HEK293T (cell line): ENCODE data around the gene MYO1A.
"Not testable (repeated sequence)": the region's sequence is repeated elsewhere in the genome, so short reads cannot be mapped to it uniquely, and the experiment has no call there.

ENCODE experiments used
- CTCF ChIA-PET: fragments of 350-600 bp; formaldehyde crosslinking; extraction: SDS; loops from one replicate; lab custom pipeline; 2021; ENCODE audit warnings: antibody characterized with exemption, inconsistent platforms; lab: Yijun Ruan, JAX
- POLR2A ChIA-PET: fragments of 350-600 bp; formaldehyde crosslinking; extraction: SDS; loops from one replicate; lab custom pipeline; 2020; ENCODE audit warnings: antibody characterized with exemption, inconsistent platforms; lab: Yijun Ruan, JAX
- DNase-seq: peaks from one replicate; pipeline ENCODE4 v3.0.0; 2012; ENCODE audit warnings: mixed read lengths; ENCODE audit errors: extremely low spot score
- ARNT ChIP-seq: fragments of 450-650 bp; IDR thresholded peaks from 2 replicates; pipeline ENCODE4 v1.6.1; 2017; ENCODE audit warnings: mild to moderate bottlenecking
- BHLHE40 ChIP-seq: fragments of 450-650 bp; IDR thresholded peaks from 2 replicates; pipeline ENCODE4 v1.6.1; 2016; ENCODE audit warnings: mild to moderate bottlenecking, moderate library complexity, borderline replicate concordance
- CTBP1 ChIP-seq: fragments of 450-650 bp; IDR thresholded peaks from 2 replicates; pipeline ENCODE4 v1.6.1; 2016; ENCODE audit warnings: borderline replicate concordance
- ELF4 ChIP-seq: fragments of 450-650 bp; IDR thresholded peaks from 2 replicates; pipeline ENCODE4 v1.6.1; 2017; ENCODE audit warnings: antibody characterized with exemption
- FOXA1 ChIP-seq: fragments of 450-650 bp; IDR thresholded peaks from 2 replicates; pipeline ENCODE4 v1.6.1; 2016; ENCODE audit warnings: mild to moderate bottlenecking
- FOXK2 ChIP-seq: fragments of 450-650 bp; IDR thresholded peaks from 2 replicates; pipeline ENCODE4 v1.6.1; 2016; ENCODE audit warnings: mild to moderate bottlenecking
- FOXM1 ChIP-seq: fragments of 450-650 bp; IDR thresholded peaks from 2 replicates; pipeline ENCODE4 v1.6.1; 2017; ENCODE audit warnings: mild to moderate bottlenecking, borderline replicate concordance
- HDGF ChIP-seq: fragments of 450-650 bp; IDR thresholded peaks from 2 replicates; pipeline ENCODE4 v1.6.1; 2017; ENCODE audit warnings: antibody characterized with exemption, borderline replicate concordance
- L3MBTL2 ChIP-seq: fragments of 450-650 bp; conservative IDR thresholded peaks from 2 replicates; pipeline ENCODE4 v1.6.1; 2016; ENCODE audit warnings: mild to moderate bottlenecking
- LEF1 ChIP-seq: fragments of 450-650 bp; IDR thresholded peaks from 2 replicates; pipeline ENCODE4 v1.6.1; 2017; ENCODE audit warnings: mild to moderate bottlenecking, borderline replicate concordance
- NFRKB ChIP-seq: fragments of 450-650 bp; IDR thresholded peaks from 2 replicates; pipeline ENCODE4 v1.6.1; 2016; ENCODE audit warnings: mild to moderate bottlenecking, moderate library complexity
- PKNOX1 ChIP-seq: fragments of 450-650 bp; IDR thresholded peaks from 2 replicates; pipeline ENCODE4 v1.6.1; 2016
- SP1 ChIP-seq: fragments of 450-650 bp; IDR thresholded peaks from 2 replicates; pipeline ENCODE4 v1.6.1; 2017
- SUZ12 ChIP-seq: fragments of 450-650 bp; IDR thresholded peaks from 2 replicates; pipeline ENCODE4 v1.6.1; 2016; ENCODE audit warnings: mild to moderate bottlenecking
- TARDBP ChIP-seq: fragments of 450-650 bp; IDR thresholded peaks from 2 replicates; pipeline ENCODE4 v1.6.1; 2016
- ZNF384 ChIP-seq: fragments of 450-650 bp; IDR thresholded peaks from 2 replicates; pipeline ENCODE4 v1.6.1; 2016

MYO1A gene

GRCh38 chr12:57027805-57028153, 22.1 kb downstream of the MYO1A start:
- ChIA-PET CTCF (interaction anchor here (0.9 to 1.3 kb wide), 2 partner anchors 19 to 66 kb away, joined by 4 to 5 read pairs; no protein-coding TSS in a partner anchor), POLR2A (interaction anchor here (1.1 to 1.3 kb wide), 2 partner anchors 13 to 84 kb away, joined by 3 to 5 read pairs; no protein-coding TSS in a partner anchor)
- no peak for DNase-seq
- TF ChIP-seq BHLHE40, result no peak
- no peak for TF ChIP-seq FOXM1
- TF ChIP-seq HDGF, result no peak
- TF ChIP-seq ELF4, result no peak
- TF ChIP-seq LEF1, result no peak
- TF ChIP-seq ARNT, result no peak
- TF ChIP-seq L3MBTL2, result no peak
- no peak for TF ChIP-seq FOXK2
- TF ChIP-seq TARDBP, result no peak
- TF ChIP-seq FOXA1, result no peak
- no peak for TF ChIP-seq SP1
- TF ChIP-seq ZNF384, result no peak
- no peak for TF ChIP-seq NFRKB
- TF ChIP-seq SUZ12, result no peak
- TF ChIP-seq CTBP1, result no peak
- TF ChIP-seq PKNOX1, result no peak

- DNase-seq, result no peak
- TF ChIP-seq ARNT (no peak), NFRKB (no peak), FOXM1 (no peak), ZNF384 (no peak), BHLHE40 (no peak), FOXA1 (no peak), ELF4 (no peak), HDGF (no peak), L3MBTL2 (no peak), TARDBP (no peak), SP1 (no peak), PKNOX1 (no peak), FOXK2 (no peak)
- ChIA-PET POLR2A (interaction anchor here (1.3 kb wide), 1 partner anchor 85 kb away, joined by 5 read pairs; no protein-coding TSS in a partner anchor), CTCF (interaction anchor here (0.9 to 1.3 kb wide), 2 partner anchors 18 to 66 kb away, joined by 4 to 5 read pairs; no protein-coding TSS in a partner anchor)
Measured at GRCh38 chr12:57027011-57027804, 22.7 kb downstream of the MYO1A start.

GRCh38 chr12:57025196-57025595, 24.7 kb downstream of the MYO1A start:
- CTCF ChIA-PET, result no interaction called here
- no peak for DNase-seq
- POLR2A ChIA-PET, result no interaction called here
- TF ChIP-seq LEF1 (no peak), ELF4 (no peak), CTBP1 (no peak), SP1 (no peak), HDGF (no peak), L3MBTL2 (no peak), ZNF384 (no peak), BHLHE40 (no peak), NFRKB (no peak), ARNT (no peak)

- CTCF ChIA-PET, DNase-seq, POLR2A ChIA-PET: not testable (repeated sequence)
Measured at GRCh38 chr12:57022324-57022723, 27.6 kb downstream of the MYO1A start.

GRCh38 chr12:57019983-57020719, 29.8 kb downstream of the MYO1A start:
- DNase-seq, result no peak
- TF ChIP-seq ZNF384 (no peak), PKNOX1 (no peak), BHLHE40 (no peak), SUZ12 (no peak), HDGF (no peak), SP1 (no peak), NFRKB (no peak), FOXA1 (no peak), TARDBP (no peak), ELF4 (no peak), L3MBTL2 (no peak), ARNT (no peak), LEF1 (no peak), CTBP1 (no peak)
- ChIA-PET CTCF (interaction anchor here (1.2 to 1.9 kb wide), 3 partner anchors 9 to 156 kb away, joined by 3 to 5 read pairs (median 4); no protein-coding TSS in a partner anchor), POLR2A (no interaction called here)

GRCh38 chr12:57018906-57019305, 31.0 kb downstream of the MYO1A start:
- ChIA-PET POLR2A (interaction anchor here (1.0 to 1.1 kb wide), 2 partner anchors 60 to 93 kb away, joined by 4 to 6 read pairs; partner anchors contain the start of gene STAT6), CTCF (interaction anchor here (0.6 to 1.9 kb wide), 2 partner anchors 157 to 265 kb away, joined by 3 to 4 read pairs; no protein-coding TSS in a partner anchor)
- no peak for TF ChIP-seq BHLHE40
- no peak for TF ChIP-seq FOXK2
- no peak for TF ChIP-seq PKNOX1
- TF ChIP-seq LEF1, result no peak
- no peak for TF ChIP-seq FOXM1
- TF ChIP-seq TARDBP, result no peak
- TF ChIP-seq L3MBTL2, result no peak
- no peak for TF ChIP-seq ARNT
- no peak for TF ChIP-seq NFRKB
- TF ChIP-seq SP1, result no peak
- TF ChIP-seq CTBP1, result no peak
- TF ChIP-seq ELF4, result no peak
- TF ChIP-seq SUZ12, result no peak
- no peak for TF ChIP-seq HDGF
- TF ChIP-seq FOXA1, result no peak
- no peak for TF ChIP-seq ZNF384
- no peak for DNase-seq
